NCI-H2107 (cell line): ENCODE measurements around the gene PSRC1.
"Not testable (repeated sequence)": the region's sequence is repeated elsewhere in the genome, so short reads cannot be mapped to it uniquely, and the experiment has no call there.

ENCODE experiments used
- DNase-seq: peaks from one replicate; lab custom pipeline; 2025; lab: John Stamatoyannopoulos, UW

Gene PSRC1

DNA sequence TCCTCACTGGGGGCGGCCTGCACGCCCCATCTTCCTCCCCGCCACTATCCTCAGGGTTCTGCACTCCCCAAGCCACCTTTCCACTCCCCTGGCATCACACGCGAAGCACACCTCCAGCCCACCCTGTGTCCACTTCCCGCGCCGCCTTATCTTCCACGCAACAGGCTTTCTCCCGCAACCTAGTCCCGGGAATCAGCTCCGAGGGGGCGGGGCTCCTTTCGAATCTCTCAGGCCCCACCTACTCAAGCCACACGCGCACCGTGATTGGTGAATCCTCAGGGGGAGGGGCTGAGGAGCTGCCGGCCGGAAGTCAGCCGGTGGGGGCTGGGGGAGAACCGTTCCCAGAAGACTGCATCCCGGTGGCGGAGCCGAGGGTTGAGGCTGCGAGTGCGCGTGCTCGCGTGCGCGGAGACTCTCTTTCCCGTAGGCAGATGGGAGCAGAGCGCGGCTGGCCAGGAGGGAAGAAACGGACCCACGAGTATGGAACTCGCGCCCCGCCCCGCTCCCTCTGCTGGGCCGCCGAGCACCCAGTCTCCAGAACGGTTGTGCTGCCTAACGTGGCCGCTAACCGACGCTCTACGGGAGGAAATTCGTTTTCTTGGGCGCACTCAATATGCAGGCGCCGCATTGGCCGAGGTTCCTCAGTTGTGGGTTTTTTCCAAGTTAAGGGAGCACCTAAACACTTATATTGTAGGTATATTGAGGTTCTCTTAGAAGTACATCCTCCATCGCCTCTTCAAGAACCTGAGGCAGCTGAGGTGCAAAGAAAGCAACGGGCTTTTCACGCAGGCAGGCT lies at the start of gene PSRC1:
Gene PSRC1, minus strand, starts transcription at position 194 of the 796 bp plus-strand sequence.
- peak; percentile 98 for DNase-seq

DNA sequence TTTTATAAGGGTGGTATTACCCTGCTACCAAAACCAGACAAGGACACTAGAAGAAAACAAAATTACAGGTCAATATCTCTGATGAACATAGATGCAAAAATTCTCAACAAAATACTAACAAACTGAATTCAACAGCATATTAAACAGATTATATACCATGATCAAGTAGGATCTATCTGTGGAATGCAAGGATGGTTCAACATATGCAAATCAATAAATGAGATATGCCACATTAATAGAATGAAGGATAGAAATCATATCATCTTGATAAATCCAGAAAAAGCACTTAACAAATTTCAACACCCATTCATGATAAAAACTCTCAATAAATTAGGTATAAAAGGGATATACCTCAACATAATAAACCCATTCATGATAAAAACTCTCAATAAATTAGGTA lies 48.2 kb upstream of the PSRC1 start:
- no peak for DNase-seq

DNA sequence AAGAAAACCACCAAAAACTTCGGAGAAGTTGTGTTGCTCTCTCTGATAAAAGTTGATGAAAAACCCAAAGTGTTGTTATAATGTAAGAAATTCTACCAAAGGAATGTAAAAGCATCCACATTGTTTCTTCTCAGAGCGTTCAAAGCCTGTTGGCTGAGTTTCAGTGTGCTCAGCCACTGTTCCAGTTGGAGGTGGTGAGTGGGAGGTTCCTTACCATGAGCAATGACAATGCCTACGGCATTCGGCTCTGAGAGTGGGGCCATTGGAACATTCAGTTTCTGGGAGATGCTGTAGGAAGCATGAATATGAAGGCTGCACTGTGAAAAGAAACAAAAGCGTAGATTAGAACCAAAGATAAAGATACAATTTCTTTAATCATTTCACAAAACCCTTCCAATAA lies 44.3 kb upstream of the PSRC1 start:
- DNase-seq = no peak

DNA sequence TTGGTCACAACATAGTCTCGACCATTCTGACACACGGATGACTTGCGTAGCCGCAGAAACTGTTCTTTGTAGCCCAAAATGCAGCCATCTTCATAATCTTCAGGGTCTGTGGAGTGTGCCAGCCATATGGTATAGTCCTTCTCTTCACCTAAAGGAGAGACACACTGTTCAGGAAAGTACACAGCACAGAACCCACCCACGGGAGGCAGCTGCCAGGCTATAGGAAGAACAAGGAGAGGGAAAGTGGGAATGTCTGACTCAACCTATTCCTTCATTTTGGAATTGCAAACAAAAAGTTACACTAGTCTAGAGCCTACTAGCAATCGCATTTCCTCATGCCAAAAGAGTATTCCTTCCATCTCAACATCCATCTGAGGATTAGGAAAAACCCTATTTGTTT lies 40.0 kb upstream of the PSRC1 start:
- DNase-seq = no peak

DNA sequence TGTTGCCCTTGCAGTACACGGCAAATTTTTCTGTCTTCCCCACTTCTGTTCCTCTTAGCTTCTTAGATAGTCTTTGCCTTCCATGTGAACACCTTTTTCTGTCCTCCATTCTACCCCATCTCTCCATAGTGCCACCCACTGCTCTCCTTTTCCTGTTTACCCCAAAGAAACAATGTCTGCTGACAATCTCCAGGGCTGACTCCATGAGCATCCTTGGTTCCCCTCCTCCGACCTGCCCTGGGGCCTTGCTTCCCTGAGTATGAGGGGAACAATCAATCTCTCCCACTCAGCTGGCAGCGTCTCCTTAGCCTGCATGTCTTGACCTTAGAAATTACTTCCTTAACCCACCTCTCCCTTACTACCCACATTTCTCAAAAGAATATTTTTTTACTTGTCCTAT lies 36.2 kb upstream of the PSRC1 start:
- no peak for DNase-seq

DNA sequence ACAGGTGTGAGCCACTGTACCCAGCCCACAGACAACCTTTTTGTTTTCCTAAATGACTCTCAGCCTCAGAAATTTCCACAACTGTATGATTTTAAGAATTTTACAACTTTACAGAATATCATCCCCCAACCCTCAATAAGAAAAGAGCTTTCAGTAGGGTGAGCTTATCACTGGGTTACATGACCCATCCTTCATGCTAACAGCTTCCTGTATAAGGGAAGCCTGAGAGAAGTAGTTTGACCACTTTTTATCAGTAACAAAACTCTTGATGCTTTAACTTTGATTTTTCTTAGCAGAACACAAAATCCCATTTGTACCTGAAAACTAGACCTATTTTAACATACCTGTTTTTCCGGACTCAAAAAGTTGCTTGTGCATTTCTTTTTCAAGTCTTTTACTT lies 33.6 kb upstream of the PSRC1 start:
- DNase-seq = no peak

DNA sequence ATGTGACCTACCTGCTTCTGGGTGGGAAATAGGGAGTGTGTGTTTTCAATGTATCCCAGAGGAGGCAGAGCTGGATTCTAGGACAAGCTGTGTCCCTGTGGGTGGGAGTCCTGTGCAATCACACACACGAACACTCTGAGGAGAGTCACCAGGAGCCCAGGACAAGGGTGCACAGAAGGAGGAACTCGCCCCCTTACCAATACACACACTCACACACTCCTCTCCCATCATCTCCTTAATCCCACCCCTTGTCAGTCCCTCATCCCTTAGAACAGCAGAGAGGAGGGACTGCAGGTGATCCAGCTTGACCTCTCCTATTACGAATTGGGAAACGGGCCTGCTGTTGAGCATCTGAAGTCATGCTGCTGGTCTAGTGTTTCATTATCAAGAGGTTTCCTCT lies 32.3 kb upstream of the PSRC1 start:
- no peak for DNase-seq

DNA sequence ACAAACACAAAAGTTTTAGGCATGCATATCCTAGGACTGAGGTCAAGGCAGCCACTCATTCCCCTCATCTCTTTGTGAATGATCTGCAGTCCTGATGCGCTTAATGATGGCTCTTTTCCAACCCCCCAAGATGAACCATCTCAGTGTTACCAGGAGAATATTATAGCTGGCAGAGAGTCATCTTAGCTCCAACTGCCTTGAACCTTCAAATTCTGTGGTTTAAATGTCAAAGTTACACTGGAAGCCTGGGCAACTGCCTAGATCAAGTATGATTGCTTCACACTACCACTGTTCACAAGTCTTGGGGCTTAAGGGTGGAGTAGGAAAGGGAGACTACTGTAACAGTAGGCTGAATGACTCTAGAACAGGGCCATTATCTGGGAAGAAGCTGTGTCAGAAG lies 31.9 kb upstream of the PSRC1 start:
- DNase-seq = no peak

DNA sequence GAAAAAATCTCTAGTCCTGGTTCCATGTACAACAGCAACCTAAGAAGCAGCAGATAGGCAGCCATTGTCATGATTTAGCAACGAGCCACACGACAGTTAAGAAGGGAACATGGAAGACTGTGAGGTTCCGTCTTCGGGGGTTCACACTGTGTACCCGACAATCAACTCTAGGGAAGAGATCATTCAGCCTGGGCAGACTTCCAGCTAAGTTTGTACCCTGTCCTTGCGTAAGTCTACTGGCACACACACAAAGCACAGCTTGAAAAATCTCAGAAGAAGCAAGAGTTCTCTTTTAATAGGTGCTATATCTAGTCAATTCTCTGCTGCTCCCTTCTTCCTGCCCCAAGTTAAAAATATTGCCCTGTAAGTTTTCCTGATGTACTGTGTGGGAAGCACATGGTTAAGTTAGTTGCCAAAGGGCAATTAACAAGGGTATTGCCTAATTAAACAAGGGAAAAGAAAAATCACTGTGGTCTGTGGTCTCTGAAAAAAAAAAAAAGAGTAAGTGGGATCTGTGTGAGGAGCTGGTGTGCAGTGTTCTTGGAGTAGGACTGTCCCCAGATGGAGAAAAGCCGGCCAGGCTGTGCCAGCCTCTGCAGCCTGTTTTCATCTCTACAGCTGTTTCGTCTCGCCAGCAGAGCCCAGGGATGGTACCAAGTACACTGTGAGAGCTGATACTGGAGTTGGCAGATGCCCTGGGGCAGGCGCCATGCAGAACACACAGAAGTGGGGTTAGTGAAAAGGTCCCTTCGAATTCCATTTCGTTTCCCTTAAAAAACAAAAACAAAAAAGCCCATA lies 30.2 kb upstream of the PSRC1 start:
- DNase-seq = no peak

DNA sequence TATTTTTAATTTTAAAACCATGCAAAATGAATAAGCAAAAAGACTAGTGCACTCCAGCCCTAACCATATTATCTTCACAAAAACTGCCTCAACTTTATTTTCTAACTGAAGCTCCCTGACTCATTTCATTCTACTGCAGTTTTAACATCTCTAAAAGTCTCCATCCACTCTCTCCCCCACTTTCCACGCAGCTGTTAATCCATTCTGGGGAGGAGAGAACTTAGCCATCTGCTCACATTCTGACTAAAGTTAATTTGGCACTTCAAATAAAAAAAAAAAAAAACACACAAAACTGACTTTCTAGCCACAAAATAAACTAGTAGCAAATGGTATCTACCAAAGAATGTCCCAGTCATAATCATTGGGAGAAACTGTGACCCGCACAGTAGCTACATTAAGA lies 29.3 kb upstream of the PSRC1 start:
- DNase-seq = no peak

DNA sequence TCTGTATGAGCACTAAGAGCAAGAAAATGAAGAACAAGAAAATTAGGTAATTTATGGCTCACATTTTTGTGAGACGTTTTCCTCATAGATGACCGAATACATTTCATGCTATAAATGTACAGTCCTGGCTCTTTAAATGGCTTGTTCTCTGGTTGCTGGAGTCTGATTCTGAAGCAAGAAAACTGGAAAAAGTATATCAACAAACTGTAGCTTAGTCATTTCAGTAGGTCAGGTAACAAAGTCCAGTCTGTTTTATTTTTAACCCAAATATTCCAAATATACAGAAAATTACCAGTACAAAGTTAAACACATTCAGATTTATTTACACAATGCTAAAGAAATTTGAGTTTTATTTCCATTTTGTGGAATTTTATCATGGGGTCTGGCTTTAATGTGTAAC lies 26.4 kb upstream of the PSRC1 start:
- DNase-seq = no peak

DNA sequence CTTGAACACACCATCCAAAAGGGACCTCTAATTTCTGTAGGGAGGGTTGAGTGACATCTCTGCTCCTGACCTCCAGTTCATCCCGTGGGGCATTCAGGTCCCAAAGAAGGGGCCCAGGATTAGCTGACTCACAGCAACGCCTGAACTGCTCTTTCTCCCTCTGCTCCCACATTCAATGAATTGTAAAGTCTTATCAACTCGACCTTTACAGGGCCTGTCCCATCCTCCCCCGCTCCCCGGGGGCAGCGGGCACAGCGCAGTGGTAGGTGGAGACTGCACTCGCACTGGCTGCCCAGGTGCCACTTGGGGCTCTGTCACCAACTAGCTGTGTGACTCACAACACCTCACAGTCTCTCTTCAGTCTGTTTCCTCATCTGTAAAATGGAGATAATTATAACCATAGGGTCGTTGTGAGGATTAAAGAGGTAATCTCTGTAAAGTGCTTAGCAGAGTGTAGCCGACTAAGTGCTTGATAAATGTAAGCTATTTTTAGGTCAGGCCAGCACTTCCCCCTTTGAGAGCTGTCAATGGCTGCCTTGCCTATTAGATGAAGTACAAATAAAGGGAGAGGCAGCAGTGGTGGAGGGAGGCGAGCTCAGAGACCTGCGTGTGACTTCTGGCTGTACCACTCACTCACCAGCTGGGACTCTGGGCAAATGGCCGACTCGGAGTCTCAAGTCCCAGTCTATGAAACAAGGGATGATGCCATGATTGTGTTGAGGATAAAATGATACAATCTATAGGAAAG lies 24.5 kb upstream of the PSRC1 start:
- DNase-seq = peak; percentile 63

DNA sequence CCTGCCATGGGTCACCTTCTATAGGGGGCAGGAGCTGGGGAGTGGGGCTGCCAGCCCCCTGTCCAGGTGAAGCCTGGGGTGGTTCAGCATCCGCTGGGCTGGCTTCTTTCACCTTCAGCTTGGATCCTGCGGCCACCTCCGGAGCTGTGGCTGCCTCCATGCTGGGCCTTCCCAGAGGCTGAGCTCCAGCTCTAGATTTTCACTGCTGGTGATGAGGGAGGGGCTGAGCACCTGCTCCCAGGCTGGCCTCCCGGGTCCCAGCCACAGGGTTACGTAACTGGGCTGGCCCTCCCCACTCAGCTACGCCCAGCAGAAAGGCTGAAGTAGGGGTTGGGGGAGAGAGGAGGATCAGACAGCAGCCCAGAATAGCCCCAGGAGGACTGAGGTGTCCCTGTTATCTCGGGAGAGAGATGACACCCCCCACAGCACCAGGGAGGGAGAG lies 23.9 kb upstream of the PSRC1 start, which contains the start of gene MYBPHL:
Gene MYBPHL, minus strand, starts transcription at position 180 of the 442 bp plus-strand sequence. Its CDS starts 20 bp downstream, at position 160.
- DNase-seq = no peak

DNA sequence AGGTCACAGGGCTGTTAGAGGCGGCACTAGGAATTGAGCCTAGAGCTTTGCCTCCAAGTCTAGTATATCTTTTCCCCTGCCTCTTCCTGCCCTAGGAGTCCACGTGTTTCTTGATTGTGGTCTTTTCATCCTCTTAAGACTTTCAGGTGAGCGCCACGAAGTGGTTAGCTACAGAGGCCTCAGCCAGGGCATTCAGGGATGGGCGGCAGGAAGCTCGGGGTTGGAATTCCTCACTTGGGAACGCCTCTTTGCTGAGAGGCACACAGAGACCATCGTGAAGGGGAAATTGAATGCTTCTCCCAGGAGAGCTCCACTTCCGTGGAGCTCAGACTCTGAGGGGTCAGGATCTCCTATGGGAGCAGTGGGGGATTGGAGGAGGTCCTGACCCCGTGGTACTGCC lies 23.0 kb upstream of the PSRC1 start:
- not testable (repeated sequence) for DNase-seq

DNA sequence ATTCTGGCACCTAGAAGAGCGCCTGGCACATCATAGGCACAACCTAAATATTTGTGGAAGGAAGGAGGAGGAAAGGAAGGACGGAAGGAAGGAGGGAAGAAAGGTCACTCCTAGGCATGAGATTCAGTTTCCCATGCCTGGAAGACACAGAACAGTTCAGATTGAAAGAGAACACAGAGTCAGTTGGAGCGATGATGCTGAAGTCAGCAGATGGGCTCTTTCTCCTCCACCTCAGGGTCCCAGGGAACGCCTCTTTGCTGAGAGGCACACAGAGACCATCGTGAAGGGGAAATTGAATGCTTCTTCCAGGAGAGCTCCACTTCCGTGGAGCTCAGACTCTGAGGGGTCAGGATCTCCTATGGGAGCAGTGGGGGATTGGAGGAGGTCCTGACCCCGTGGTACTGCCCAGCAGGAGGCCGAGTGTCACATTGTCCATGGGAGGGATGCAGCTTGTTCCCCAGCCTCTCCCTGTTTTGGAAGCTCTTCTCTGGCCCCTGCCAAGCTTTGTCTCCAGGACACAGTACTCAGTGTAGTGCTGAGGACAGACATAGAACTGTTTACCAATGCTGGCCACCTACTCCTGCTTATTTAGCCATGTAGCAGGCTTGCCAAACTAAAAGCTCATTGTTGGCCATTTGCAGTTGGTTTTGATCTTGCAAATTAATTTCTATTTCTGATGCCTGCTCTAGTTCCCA lies 21.4 kb upstream of the PSRC1 start:
- DNase-seq = no peak

DNA sequence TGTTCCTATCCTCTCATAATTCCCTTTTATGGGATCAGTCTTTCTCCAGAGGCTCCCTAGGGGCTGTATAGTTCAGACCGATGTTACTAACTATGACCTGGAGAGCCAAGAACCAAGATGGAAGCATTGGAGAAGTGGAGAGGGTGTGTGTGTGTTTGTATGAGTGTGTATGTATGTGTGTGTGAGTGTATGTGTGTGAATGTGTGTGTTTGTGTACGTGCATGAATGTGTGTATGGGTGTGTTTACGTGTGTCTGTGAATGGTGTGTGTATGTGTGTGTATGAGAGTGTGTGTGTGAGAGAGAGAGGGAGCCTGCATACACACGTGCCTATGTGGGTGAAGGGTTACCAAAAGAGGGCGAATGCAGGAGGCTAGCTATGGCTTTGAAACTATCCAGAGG lies 18.9 kb upstream of the PSRC1 start:
- DNase-seq = no peak

DNA sequence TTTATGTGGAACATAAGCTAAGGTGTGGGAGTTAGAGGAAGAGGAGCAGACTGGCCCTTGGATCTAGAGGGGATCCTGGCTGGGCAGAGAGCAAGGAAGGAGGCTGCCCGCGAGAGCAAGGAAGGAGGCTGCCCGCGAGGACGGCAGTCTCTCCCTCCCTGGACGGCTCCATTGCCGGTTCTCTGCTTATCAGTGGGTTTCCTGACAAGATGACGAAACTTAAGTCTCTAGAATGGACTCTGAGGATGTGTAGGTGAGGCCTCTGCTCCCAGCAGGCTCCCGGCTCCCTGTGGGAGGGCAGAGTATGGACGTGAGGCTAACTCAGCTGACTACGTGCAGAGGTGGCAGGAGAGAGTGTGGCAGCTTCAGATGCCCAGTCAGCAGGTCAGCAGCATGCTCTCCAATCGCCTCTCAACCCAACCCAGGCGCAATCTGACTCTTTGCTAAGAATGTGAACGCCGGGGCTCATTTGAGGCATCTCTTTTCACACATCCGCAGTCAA lies 17.8 kb upstream of the PSRC1 start:
- DNase-seq = no peak

DNA sequence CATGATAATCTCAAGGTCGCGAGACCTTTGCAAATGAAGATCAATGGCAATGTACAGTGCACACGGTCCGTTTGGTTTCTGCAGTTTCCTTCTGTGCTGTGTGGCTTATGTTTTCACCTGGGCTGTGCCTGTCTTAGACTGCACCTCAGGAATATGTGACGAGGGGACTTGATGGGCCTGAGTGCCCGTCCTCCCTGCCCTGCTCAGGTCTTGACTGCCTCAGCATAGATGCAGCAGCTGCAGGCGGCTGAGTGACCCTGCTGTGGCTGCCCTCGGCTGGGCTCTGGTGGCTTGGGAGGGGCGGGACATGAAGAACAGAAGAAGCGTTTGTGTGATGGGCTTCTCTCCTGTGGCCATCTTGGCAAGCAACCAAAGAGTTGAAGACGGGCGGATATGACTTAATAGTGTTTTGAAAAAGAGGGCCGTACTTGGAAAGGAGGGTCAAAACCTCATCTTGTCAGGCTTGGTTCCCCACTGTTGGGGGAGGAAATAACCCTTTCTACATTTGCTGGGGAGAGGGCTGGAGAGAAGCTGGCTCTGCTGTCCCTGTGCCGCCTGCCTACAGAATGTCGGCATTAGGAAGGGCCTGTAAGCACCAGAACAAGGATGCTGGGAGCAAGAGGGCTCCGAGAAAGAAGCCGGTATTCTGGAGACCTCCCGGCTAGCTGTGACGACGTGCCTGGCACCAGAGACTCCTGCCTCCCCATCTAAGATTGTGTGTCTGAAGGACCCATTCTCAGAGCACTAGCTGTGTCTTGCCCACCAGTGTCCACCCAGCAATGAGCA lies 16.8 kb upstream of the PSRC1 start:
- no peak for DNase-seq

DNA sequence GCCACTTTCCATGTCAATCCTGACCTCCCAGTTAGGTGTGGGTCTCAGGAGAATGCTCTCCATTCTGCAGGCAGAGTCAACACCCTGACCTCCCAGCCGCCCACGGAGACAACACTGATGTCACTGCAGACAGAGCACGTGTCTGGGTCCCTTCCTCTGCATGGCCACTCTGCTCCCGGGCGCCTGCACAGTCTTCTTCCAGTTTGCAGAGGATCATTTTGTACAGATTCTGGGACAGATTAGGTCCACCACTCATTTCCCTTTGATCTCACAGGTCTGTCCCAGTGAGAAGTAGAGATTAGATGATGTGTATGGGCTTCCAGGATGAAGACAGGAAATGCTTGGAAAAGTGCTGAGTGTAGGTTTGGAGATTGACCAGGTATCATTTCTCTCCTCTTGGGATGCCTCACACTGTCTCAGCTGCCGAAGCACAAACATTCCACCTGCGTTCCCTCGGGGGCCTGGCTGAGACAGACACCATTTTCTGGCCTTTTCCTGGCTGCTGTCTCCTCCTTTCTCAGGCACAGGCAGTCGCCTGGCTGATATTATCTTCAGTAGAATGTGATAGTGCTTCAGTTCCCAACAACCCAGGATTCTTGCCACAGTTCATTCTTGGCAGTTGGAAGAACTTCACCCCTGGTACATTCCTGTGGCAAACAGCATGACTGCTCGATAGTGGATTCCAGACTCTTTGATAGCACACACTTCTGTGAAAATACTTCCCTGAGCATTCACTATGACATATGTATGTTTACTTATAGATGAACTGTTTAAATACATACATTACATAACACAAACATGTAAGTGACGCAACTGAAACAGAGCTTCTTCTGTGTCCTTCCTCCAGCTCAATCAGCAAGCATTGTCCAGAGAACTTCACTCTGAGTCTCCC lies 16.0 kb upstream of the PSRC1 start:
- no peak for DNase-seq

DNA sequence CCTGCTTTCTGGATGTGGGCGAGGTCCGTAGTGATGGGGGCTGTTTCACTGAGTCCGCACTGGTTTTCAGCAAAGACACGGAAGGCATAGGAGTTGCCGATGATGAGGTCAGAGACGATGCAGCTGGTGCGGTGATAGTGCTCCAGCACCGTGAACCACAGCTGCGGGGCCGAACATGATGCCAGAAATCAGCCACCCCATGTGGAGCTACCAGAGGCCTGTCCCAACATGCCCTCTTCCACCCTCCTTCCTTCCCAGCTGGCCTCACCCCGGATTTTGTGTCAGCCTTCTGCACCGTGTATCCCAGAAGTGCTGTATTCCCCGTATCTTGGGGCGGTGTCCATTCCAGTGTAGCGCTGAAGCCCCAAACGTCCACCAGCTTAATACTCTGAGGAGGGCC lies 13.8 kb upstream of the PSRC1 start:
- peak; percentile 25 for DNase-seq
